ENCODE results near the gene STAB2. TPM values are rescaled to one million over a fixed set of nuclear protein-coding genes. Genes with fewer than 3 reads are reported as not detected.
"Not testable (repeated sequence)": the region's sequence is repeated elsewhere in the genome, so short reads cannot be mapped to it uniquely, and the experiment has no call there.

STAB2 gene
- total RNA-seq, 4 donors from 2014 or later = 0.15 to 0.16 TPM; not detected in 2

- H3K4me3 ChIP-seq (ENCODE audit: low read depth, poor library complexity, severe bottlenecking) = no peak overlapping the region
- 97 to 98% methylated on average over 4 of the region's 4 CpGs for WGBS, 2 donors
- DNase-seq (ENCODE audit: low spot score in 2 of 2) = no peak
- intact Hi-C loops (cut with DNase I; ENCODE audit: low total_unique reads) = no loop called here
- TF ChIP-seq, protein P1, sequence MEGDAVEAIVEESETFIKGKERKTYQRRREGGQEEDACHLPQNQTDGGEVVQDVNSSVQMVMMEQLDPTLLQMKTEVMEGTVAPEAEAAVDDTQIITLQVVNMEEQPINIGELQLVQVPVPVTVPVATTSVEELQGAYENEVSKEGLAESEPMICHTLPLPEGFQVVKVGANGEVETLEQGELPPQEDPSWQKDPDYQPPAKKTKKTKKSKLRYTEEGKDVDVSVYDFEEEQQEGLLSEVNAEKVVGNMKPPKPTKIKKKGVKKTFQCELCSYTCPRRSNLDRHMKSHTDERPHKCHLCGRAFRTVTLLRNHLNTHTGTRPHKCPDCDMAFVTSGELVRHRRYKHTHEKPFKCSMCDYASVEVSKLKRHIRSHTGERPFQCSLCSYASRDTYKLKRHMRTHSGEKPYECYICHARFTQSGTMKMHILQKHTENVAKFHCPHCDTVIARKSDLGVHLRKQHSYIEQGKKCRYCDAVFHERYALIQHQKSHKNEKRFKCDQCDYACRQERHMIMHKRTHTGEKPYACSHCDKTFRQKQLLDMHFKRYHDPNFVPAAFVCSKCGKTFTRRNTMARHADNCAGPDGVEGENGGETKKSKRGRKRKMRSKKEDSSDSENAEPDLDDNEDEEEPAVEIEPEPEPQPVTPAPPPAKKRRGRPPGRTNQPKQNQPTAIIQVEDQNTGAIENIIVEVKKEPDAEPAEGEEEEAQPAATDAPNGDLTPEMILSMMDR (IDR thresholded peaks at IDR 0.05) = no peak
- no peak for TF ChIP-seq POLR2A (IDR thresholded peaks at IDR 0.05)
These were observed 222.1 kb downstream of the STAB2 start for GRCh38 chr12:103809154-103809553.

DNA sequence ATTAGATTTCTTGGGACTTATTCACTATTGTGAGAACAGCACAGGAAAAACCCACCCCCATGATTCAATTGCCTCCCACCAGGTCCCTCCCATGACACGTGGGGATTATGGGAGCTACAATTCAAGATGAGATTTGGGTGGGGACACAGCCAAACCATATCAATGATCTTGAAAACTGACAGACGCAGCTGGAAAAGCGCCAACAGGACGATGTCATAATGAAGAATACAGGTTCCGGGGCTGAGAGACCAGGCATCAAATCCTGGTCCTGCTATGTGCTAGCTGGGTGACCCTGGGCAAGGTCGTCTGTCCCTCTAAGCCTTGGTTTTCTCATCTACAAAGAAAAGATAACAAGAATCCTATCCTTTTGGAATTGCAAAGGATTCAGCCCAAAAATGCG, 222.6 kb downstream of the STAB2 start:
- intact Hi-C loops (cut with DNase I; ENCODE audit: low total_unique reads); H3K4me3 ChIP-seq (ENCODE audit: low read depth, poor library complexity, severe bottlenecking); DNase-seq (ENCODE audit: low spot score in 2 of 2): not testable (repeated sequence)
- 80 to 87% methylated on average over 7 of the region's 7 CpGs for WGBS, 2 donors

- WGBS, 2 donors = 81 to 96% methylated on average over 5 of the region's 5 CpGs
- DNase-seq (ENCODE audit: low spot score in 2 of 2) = no peak
- no peak for TF ChIP-seq POLR2A (IDR thresholded peaks at IDR 0.05)
- TF ChIP-seq, protein P1 (IDR thresholded peaks at IDR 0.05) = no peak
- no peak overlapping the region for H3K4me3 ChIP-seq (ENCODE audit: low read depth, poor library complexity, severe bottlenecking)
- intact Hi-C loops (cut with DNase I; ENCODE audit: low total_unique reads) = no loop called here
These were observed 223.0 kb downstream of the STAB2 start for GRCh38 chr12:103810111-103810510.

GRCh38 chr12:103811791-103812190, 224.7 kb downstream of the STAB2 start:
- intact Hi-C loops (cut with DNase I; ENCODE audit: low total_unique reads) = no loop called here
- no peak for DNase-seq (ENCODE audit: low spot score in 2 of 2)
- WGBS, 2 donors = 88 to 96% methylated on average over 6 of the region's 6 CpGs
- no peak for TF ChIP-seq POLR2A (IDR thresholded peaks at IDR 0.05)
- TF ChIP-seq, protein P1 (IDR thresholded peaks at IDR 0.05) = no peak
- no peak overlapping the region for H3K4me3 ChIP-seq (ENCODE audit: low read depth, poor library complexity, severe bottlenecking)

GRCh38 chr12:103812789-103813188, 225.7 kb downstream of the STAB2 start:
- no peak for TF ChIP-seq POLR2A (IDR thresholded peaks at IDR 0.05)
- TF ChIP-seq, protein P1 (IDR thresholded peaks at IDR 0.05) = no peak
- no peak for DNase-seq (ENCODE audit: low spot score in 2 of 2)
- WGBS, 2 donors = 100% methylated on average over 1 of the region's 1 CpG

DNA sequence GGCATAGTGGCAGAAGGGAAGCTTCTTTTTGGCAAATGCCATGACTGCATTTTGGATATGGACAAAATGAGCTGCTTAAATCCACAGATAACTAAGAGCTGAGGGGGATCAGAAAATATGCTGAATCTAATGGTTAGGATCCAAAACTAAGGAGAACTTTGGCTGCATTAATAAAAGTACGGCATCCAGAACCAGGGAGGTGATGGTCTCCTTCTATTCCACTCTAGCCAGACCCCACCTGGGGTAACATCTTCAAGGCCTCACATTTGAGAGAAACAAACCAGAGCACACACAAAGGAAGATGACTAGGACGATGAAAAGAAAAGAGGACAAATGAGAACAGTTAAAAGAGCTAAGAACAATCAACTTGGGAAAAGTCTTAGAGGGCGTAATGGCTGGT, 226.4 kb downstream of the STAB2 start:
- intact Hi-C loops (cut with DNase I; ENCODE audit: low total_unique reads) = no loop called here
- DNase-seq (ENCODE audit: low spot score in 2 of 2) = no peak
- H3K4me3 ChIP-seq (ENCODE audit: low read depth, poor library complexity, severe bottlenecking) = no peak overlapping the region
- WGBS, 2 donors = 88 to 98% methylated on average over 3 of the region's 3 CpGs
- TF ChIP-seq, protein P1 (IDR thresholded peaks at IDR 0.05) = no peak
- TF ChIP-seq POLR2A (IDR thresholded peaks at IDR 0.05) = no peak

More at GRCh38 chr12:103812789-103813188, 225.7 kb downstream of the STAB2 start:
- intact Hi-C loops (cut with DNase I; ENCODE audit: low total_unique reads) = no loop called here
- H3K4me3 ChIP-seq (ENCODE audit: low read depth, poor library complexity, severe bottlenecking) = no peak overlapping the region

Data from lower leg skin (tissue), 4 donors.